Measurements from ENCODE around the gene GLYATL3.

- TF ChIP-seq CTCF (IDR thresholded peaks at IDR 0.05) (no peak), POLR2AphosphoS5 (IDR thresholded peaks at IDR 0.05) (no peak), POLR2A (IDR thresholded peaks at IDR 0.05) (no peak), EP300 (IDR thresholded peaks at IDR 0.05; ENCODE audit: low read depth) (no peak)
Observed at GRCh38 chr6:49504666-49505065, 4.9 kb downstream of the GLYATL3 start.
